Measurements from ENCODE around the gene IGLON5. TPM values are rescaled to one million over a fixed set of nuclear protein-coding genes. Genes with fewer than 3 reads are reported as not detected.

IGLON5 gene
- total RNA-seq, 1 donor from 2014 or later = 0.10 TPM

Other genes with a start within 250 kb of the IGLON5 start
- gene KLK13, start 246.6 kb upstream of the IGLON5 start, total RNA-seq = 4.8 TPM
- gene KLK14, start 228.8 kb upstream of the IGLON5 start, total RNA-seq = 0.72 TPM
- 6.1 TPM for gene CTU1, start 203.2 kb upstream of the IGLON5 start, total RNA-seq
- gene SIGLEC9, start 186.7 kb upstream of the IGLON5 start, total RNA-seq = 0.21 TPM
- not detected for gene SIGLEC7, start 169.3 kb upstream of the IGLON5 start, total RNA-seq
- 3.5 TPM for gene CD33, start 86.6 kb upstream of the IGLON5 start, total RNA-seq
- not detected for gene SIGLECL1, start 60.6 kb upstream of the IGLON5 start, total RNA-seq
- gene VSIG10L, start 30.5 kb downstream of the IGLON5 start, total RNA-seq = 2.5 TPM
- 71.3 TPM for gene ETFB, start 54.7 kb downstream of the IGLON5 start, total RNA-seq
- gene CLDND2, start 57.4 kb downstream of the IGLON5 start, total RNA-seq = not detected
- 2.3 TPM for gene NKG7, start 61.0 kb downstream of the IGLON5 start, total RNA-seq
- gene LIM2, start 76.3 kb downstream of the IGLON5 start, total RNA-seq = not detected
- not detected for gene C19orf84, start 78.9 kb downstream of the IGLON5 start, total RNA-seq
- gene SIGLEC10, start 106.0 kb downstream of the IGLON5 start, total RNA-seq = 2.1 TPM
- gene SIGLEC8, start 146.8 kb downstream of the IGLON5 start, total RNA-seq = not detected
- not detected for gene CEACAM18, start 166.9 kb downstream of the IGLON5 start, total RNA-seq
- not detected for gene SIGLEC12, start 190.2 kb downstream of the IGLON5 start, total RNA-seq
- not detected for gene SIGLEC6, start 220.0 kb downstream of the IGLON5 start, total RNA-seq

Measured in tongue (tissue), 1 donor.